Activated naive CD4-positive, alpha-beta T cell (primary cell): ENCODE data around the gene CLMN.
"Not testable (repeated sequence)": the region's sequence is repeated elsewhere in the genome, so short reads cannot be mapped to it uniquely, and the experiment has no call there.

Experiments used
- DNase-seq, 4 experiments: peaks; one replicate each; lab custom pipeline; 2025; lab: John Stamatoyannopoulos, UW

CLMN gene

GRCh38 chr14:95157327-95158189 is 162.2 kb downstream of the CLMN start, which contains the start of gene DICER1:
TSS of gene DICER1 (minus strand) at chr14:95157529. CDS start at chr14:95133458, 24,071 bp downstream.
- peak; percentile 89 to 93 (median 93) for DNase-seq

GRCh38 chr14:95157048-95157326 is 162.7 kb downstream of the CLMN start:
- DNase-seq: no peak

DNA sequence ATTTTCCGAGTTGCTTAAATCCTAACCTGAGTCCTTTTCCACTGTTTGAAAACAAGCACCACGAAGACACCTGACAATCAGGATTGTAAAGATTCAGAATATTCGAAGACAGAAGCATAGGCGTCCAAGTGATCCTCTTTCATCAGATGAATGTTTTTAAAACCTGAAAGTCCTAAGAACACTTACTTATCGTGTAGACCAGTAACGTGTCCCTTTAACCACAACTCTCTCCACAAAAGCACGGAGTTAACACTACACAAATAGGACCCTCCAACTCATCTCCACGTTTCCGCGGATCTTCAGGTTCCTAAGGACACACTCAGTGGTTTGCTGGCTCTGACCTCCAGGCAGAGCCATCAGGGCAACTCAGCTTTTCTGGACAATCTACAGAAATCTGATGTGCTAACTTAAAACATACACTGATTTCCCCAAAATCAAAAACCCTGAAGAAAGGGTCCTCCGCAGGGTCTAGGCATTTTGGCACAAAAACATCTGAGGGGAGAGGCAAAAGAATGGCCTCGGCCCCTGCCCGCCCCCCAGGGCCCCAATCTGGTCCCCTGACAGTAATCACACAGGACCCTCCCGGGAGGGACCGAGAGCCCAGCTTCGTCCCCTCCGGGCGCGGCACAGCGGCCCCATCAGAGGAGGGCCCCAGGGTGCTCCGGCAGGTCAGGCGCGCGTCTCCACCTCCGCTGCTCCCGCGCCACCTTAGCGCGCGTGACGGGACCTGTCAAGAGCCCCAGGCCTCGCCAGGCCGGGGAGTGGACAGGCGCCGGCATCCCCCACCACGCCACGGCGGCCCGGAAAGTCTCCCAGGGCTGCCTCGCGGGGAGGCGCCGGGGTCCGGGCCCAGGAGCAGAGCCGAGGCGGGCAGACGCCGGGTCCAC is 163.3 kb downstream of the CLMN start:
- peak in 2 of 4 experiments; percentile 16 to 32 for DNase-seq

GRCh38 chr14:95155045-95155444 is 164.7 kb downstream of the CLMN start:
- DNase-seq: no peak

GRCh38 chr14:95153866-95154265 is 165.8 kb downstream of the CLMN start:
- no peak for DNase-seq

DNA sequence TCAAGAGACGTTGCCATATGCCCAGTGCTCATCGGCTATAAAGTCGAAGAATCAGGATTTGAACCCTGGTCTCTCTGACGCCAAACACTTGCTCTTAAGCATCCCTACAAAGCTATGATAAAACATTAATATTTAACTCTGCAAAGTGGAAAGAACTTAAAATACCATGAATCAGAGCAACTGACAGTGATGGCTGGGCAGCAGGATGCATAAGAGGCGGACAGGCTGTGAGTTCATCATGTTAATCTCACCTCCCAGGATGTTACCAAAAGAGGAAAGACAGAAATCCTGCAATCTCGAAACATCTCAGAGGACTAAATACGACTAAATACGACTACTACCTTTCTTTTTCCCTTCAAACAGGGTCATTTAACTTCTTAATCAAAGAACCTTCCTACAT is 168.1 kb downstream of the CLMN start:
- DNase-seq: no peak

GRCh38 chr14:95150910-95151309 is 168.8 kb downstream of the CLMN start:
- no peak for DNase-seq

DNA sequence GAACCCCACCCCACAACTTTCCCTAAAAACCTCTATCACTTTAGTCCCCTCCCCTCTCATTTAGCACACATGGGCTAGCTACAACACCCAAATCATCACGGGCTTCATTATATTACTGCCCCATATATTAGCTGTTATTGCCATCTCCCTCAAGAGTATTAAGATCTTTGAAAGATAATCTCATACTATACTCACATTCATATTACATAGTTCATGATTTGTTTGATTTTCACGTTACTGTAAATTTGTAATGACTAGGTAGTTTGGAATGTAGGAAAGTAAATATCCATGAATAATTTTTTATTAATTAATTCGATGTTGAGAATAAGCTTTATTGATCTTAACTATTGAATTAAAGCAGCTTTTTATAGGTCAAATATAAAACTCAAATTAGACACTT is 170.3 kb downstream of the CLMN start:
- DNase-seq: no peak

- no peak for DNase-seq
These were observed 172.1 kb downstream of the CLMN start for GRCh38 chr14:95147597-95147996.

DNA sequence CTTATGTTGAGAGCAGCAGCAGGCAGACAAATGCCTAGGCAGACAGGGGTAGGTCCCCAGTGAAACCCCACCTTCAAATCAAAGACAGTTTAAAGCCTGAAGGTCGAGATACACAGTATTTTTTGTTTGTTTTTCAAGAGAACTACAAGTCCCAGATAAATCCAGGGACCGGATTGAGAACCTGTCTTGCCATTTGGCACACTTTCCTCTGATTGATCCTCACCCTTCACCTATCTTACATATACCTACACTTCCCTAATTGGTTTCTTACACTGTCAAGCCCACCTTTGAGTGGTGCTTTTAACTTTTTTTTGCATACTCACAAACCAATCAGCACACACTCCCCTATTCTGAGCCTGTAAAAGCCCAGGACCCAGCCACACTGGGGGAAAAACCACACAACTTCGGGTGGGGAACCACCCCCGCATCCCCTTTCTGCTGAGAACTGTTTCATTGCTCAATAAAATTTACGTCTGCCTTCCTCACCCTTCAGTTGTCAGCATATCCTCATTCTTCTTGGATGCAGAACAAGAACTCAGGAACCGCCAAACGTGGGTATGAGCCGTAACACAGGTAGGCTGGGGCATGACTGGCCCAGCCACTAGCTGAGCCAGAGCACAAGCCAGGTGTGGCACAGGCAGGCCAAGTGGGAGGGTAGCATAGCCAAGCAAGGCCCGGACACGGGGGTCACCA is 173.5 kb downstream of the CLMN start:
- DNase-seq: no peak

GRCh38 chr14:95144849-95145248 is 174.9 kb downstream of the CLMN start:
- no peak for DNase-seq

- no peak for DNase-seq
These were observed 175.7 kb downstream of the CLMN start for GRCh38 chr14:95143808-95144620.

GRCh38 chr14:95142208-95142607 is 177.5 kb downstream of the CLMN start:
- DNase-seq: no peak

- DNase-seq: no peak
These were observed 178.0 kb downstream of the CLMN start for GRCh38 chr14:95141684-95142083.

DNA sequence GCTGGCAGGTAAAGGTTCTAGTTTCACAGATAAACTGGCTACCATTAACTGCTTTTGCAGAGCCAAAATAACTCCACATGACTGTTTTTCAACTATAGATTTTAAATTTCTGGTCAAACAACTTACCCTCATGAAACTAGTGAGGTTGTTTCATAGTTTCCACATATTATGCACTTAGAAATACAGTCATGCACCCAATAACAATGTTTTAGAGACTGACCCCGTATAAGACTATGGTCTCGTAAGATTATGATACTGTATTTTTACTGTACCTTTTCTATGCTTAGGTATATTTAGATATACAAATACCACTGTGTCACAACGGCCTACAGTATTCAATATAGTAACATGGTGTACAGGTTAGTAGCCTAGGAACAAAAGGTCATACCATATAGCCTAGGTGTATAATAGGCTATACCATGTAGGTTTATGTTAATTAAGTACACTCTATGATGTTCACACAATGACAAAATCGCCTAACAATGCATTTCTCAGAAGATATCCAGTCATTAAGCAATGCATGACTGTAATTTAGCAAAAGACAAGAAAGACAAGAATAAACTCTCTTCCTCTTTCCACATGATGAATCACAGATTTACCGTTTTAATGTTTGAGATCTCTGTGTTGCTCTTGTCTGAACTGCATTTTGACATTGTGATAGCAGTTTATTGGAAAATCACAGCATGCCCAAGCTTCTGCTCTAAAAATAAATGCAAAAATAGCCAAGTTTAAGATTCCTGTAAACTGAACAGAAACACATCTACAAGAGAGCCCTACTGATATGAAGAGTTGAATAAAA is 179.4 kb downstream of the CLMN start:
- no peak for DNase-seq

GRCh38 chr14:95138876-95139275 is 180.8 kb downstream of the CLMN start:
- no peak for DNase-seq

DNA sequence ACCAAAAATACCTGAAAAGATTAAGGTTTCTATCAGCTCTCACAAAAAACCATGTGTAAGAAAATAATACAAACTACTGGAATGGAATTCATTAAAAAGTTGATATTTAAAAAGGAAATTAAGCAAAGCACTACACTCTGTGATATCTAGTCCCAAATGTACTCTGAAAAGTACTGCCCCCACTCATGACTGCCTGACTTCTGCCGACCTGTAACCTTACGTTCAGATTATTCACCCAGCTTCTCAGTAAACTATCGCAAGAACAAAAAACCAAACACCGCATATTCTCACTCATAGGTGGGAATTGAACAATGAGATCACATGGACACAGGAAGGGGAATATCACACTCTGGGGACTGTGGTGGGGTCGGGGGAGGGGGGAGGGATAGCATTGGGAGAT is 181.3 kb downstream of the CLMN start:
- DNase-seq: not testable (repeated sequence)

DNA sequence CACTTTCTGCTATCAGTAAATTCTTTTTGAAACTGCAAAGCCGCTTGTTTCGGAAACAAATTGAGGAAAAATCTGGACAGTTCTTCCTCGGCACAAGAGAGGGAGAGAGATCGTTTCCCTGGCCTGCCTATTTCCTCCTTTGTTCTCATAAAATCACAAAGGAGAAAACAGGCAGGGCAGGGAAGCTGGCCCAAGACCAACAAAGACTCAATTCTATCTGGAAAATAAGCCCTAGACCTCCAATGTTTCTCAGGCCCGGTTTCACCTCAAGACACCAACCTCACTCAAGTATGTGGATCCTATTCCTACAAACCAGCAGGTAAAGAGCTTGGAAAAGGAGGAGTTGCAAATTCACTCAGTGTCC is 181.9 kb downstream of the CLMN start:
- no peak for DNase-seq

DNA sequence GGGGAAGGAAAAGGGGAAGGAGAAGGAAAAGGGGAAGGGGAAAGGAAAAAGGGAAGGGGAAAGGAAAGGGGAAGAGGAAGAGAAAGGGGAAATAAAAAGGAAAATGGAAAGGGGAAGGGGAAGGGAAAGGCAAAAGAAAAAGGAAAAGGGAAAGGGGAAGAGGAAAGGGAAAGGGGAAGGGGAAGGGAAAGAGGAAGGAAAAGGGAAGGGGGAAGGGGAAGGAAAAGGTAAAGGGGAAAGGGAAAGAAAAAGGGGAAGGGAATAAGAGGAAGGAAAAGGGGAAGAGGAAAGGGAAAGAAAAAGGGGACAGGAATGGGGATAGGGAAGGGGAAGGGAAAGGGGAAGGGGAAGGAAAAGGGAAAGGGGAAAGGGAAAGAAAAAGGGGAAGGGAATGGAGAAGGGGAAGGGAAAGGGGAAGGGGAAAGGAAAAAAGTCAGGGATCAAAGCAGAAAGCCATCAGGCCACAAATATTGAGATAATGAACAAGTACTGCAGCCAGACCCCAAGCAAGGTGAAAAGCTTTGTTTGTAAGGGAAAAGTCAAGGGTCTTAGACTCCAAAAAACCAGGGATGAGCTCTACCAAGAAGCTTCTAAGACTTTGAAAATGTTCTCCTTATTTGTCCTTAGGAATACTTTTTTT is 182.4 kb downstream of the CLMN start:
- DNase-seq: no peak

- no peak for DNase-seq
These were observed 183.1 kb downstream of the CLMN start for GRCh38 chr14:95136631-95137030.
